KOPT-K1 (cell line): Measurements from ENCODE around the gene FOXA1.

ENCODE experiments used
- H3K27ac ChIP-seq: fragments of 200-600 bp; sonication (generic); 2 replicates; pipeline ENCODE4 v1.5.1; 2016; ENCODE audit warnings: antibody characterized with exemption, mild to moderate bottlenecking, low read depth, low read length; ENCODE audit not compliant: poor library complexity, severe bottlenecking
- H3K36me3 ChIP-seq: fragments of 200-600 bp; sonication (generic); 2 replicates; pipeline ENCODE4 v1.5.1; 2017; ENCODE audit warnings: antibody characterized with exemption, mild to moderate bottlenecking, low read length, moderate library complexity; ENCODE audit not compliant: insufficient read depth
- H3K9me3 ChIP-seq: fragments of 200-600 bp; sonication (generic); 2 replicates; pipeline ENCODE4 v1.5.1; 2017; ENCODE audit warnings: antibody characterized with exemption, low read length, mild to moderate bottlenecking; ENCODE audit not compliant: insufficient read depth, poor library complexity, severe bottlenecking

FOXA1 gene

GRCh38 chr14:37587131-37587803, 7.8 kb downstream of the FOXA1 start:
- H3K27ac ChIP-seq = no peak overlapping the region
- H3K9me3 ChIP-seq = peaks cover 11% of the 10 kb centered on the region
- no peaks in the 10 kb centered on the region for H3K36me3 ChIP-seq

GRCh38 chr14:37586797-37587130, 8.3 kb downstream of the FOXA1 start:
- peaks cover 11% of the 10 kb centered on the region for H3K9me3 ChIP-seq
- H3K27ac ChIP-seq = no peak overlapping the region
- H3K36me3 ChIP-seq = no peaks in the 10 kb centered on the region

DNA sequence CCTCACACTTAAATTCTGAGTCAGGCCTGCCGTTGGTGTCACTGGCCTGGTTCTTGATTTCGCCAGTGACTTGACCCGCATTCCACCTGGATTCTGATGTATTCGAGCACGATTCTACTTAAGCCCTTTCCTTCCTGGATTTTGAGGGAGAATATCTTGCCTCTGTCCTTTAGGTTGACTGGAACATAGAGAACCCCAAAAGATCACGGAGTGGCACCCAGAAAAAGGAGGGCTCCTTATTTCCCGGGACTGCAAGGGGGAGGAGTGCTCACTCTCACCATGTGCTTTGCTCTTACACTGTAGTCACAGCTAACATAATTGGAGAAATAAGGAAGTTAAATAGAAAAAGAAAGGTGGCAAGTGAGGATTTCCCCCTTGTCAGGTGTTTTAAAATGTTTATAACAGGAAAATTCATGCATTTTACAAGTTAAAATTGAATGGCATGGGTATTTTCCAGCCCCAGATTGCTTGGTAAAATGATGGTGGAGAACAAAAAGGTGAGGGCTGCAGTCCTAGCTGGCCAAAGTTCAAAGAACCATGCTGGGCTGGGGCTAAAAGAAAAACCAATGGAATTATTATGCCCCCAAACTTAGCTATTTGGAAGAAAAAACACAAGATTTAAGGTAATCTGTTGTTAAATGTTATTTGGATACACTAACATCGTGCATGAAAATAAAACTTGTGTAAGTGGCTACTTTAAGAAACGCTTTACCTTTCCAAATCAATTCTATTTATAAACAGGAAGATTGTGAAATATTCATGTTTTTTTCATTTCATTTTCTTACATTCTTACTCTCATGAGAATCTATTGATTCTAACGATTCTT, 8.9 kb downstream of the FOXA1 start:
- Histone ChIP-seq H3K27ac (no peak overlapping the region), H3K9me3 (peaks cover 11% of the 10 kb centered on the region), H3K36me3 (no peaks in the 10 kb centered on the region)

DNA sequence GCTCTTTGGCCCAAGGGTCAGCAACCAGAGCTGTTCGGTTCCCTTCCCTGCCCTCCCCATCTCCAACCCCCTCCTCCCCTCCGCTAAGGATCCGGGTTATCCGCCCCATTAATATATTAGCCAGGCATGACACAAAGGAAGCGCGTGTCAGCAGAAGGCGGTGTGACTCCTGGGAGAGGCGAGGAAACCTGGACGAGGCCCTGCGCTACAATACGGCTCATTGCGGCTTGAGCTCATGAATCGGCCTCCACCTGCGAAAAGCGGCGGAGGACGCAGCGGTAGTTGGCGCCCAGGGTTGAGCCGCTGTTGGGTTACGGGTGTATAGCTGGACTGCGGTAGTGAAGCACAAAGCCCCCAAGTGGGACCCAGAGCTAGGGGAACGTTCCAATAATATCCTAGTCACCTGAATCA, 9.9 kb downstream of the FOXA1 start:
- H3K27ac ChIP-seq = no peak overlapping the region
- H3K36me3 ChIP-seq = no peaks in the 10 kb centered on the region
- H3K9me3 ChIP-seq = peaks cover 11% of the 10 kb centered on the region

GRCh38 chr14:37584211-37585100, 10.6 kb downstream of the FOXA1 start:
- peaks cover 11% of the 10 kb centered on the region for H3K9me3 ChIP-seq

GRCh38 chr14:37583358-37584210, 11.5 kb downstream of the FOXA1 start:
- Histone ChIP-seq H3K9me3 (peaks cover 11% of the 10 kb centered on the region), H3K27ac (no peak overlapping the region), H3K36me3 (no peaks in the 10 kb centered on the region)

More at GRCh38 chr14:37584211-37585100, 10.6 kb downstream of the FOXA1 start:
- Histone ChIP-seq H3K36me3 (no peaks in the 10 kb centered on the region), H3K27ac (no peak overlapping the region)

- H3K36me3 ChIP-seq = no peaks in the 10 kb centered on the region
- H3K9me3 ChIP-seq = peaks cover 11% of the 10 kb centered on the region
- H3K27ac ChIP-seq = no peak overlapping the region
Measured at GRCh38 chr14:37580146-37580545, 14.9 kb downstream of the FOXA1 start.

- Histone ChIP-seq H3K9me3 (peaks cover 3% of the 10 kb centered on the region), H3K36me3 (no peaks in the 10 kb centered on the region), H3K27ac (no peak overlapping the region)
Measured at GRCh38 chr14:37579274-37579673, 15.8 kb downstream of the FOXA1 start.

- Histone ChIP-seq H3K36me3 (no peaks in the 10 kb centered on the region), H3K27ac (no peak overlapping the region), H3K9me3 (no peaks in the 10 kb centered on the region)
Measured at GRCh38 chr14:37573356-37573755, 21.7 kb downstream of the FOXA1 start.

GRCh38 chr14:37571391-37571790, 23.7 kb downstream of the FOXA1 start:
- Histone ChIP-seq H3K27ac (no peak overlapping the region), H3K9me3 (no peaks in the 10 kb centered on the region), H3K36me3 (no peaks in the 10 kb centered on the region)

GRCh38 chr14:37569729-37570128, 25.3 kb downstream of the FOXA1 start:
- Histone ChIP-seq H3K9me3 (no peaks in the 10 kb centered on the region), H3K27ac (no peak overlapping the region), H3K36me3 (no peaks in the 10 kb centered on the region)

DNA sequence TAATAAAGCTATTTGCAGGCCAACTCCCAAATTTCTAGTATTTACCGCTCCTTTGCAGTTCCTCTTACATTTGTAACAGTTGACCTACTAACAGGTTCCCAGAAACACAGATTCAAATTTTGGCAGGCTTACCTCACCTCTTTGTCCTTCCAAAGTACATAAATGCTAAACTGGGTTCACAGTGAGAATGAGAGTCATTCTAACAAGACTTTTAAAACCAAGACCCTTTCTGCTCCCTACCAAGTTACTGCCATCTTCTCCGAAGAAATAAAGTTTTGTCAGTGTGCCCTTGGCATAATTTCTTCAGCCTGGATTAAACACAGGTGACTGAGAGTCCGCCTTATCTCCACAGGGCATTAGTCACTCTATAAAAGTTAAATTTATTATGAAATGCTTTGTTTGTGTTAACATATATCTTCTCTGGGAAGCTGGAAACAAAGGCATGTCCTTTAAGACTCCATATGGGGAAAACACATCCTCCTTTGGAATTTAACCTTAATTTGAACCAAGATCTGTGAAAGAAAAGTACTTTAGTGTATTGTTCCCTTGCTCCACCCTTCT, 28.2 kb downstream of the FOXA1 start:
- H3K9me3 ChIP-seq = no peaks in the 10 kb centered on the region

GRCh38 chr14:37565550-37565949, 29.5 kb downstream of the FOXA1 start:
- Histone ChIP-seq H3K27ac (no peak overlapping the region), H3K9me3 (no peaks in the 10 kb centered on the region), H3K36me3 (no peaks in the 10 kb centered on the region)

More for the DNA sequence above, 28.2 kb downstream of the FOXA1 start:
- no peaks in the 10 kb centered on the region for H3K36me3 ChIP-seq
- no peak overlapping the region for H3K27ac ChIP-seq

DNA sequence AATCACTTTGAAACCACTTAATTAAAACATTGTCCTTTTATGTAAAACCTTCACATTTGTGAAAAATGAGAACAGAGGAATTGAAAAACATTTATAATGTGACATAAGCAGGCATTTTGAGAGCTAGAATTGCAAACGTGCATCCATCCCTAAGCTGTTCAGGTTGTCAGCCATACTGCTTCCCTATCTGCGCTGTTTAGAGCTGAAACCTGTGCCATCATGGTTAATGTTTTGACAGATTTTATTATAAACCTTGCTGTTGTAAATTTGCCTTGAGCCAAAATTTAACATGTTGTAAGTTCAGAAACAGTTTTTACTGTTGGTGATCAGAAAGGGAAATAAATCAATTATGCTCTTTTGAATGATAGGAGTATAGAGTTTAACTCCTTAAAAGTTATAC, 31.9 kb downstream of the FOXA1 start:
- Histone ChIP-seq H3K36me3 (no peaks in the 10 kb centered on the region), H3K9me3 (no peaks in the 10 kb centered on the region), H3K27ac (no peak overlapping the region)
